Loucy (cell line): ENCODE measurements around the gene WWTR1.
A peak's percentile ranks its signal among the peaks of the same experiment; 100 is the strongest.

ENCODE experiments used
- H2AFZ ChIP-seq: fragments of 200-600 bp; sonication (generic); 2 replicates; pipeline ENCODE4 v1.6.0; 2016; ENCODE audit warnings: antibody characterized with exemption, mild to moderate bottlenecking, low read length, moderate library complexity
- H3F3A ChIP-seq: fragments of 200-600 bp; 2 replicates; pipeline ENCODE4 v1.6.0; 2016; ENCODE audit warnings: antibody characterized with exemption, low read depth, mild to moderate bottlenecking
- H3K27me3 ChIP-seq: fragments of 200-600 bp; sonication (generic); 2 replicates; pipeline ENCODE4 v1.6.1; 2014; ENCODE audit warnings: low read length, mild to moderate bottlenecking; ENCODE audit not compliant: insufficient read depth, poor library complexity, severe bottlenecking
- H3K36me3 ChIP-seq: fragments of 200-600 bp; sonication (generic); 2 replicates; pipeline ENCODE4 v1.6.1; 2016; ENCODE audit warnings: low read length; ENCODE audit not compliant: insufficient read depth
- H3K4me1 ChIP-seq: fragments of 200-600 bp; sonication (generic); 2 replicates; pipeline ENCODE4 v1.5.1; 2014; ENCODE audit warnings: low read length, mild to moderate bottlenecking; ENCODE audit not compliant: insufficient read depth, poor library complexity, severe bottlenecking
- H3K4me2 ChIP-seq: fragments of 200-600 bp; sonication (generic); 2 replicates; pipeline ENCODE4 v1.6.0; 2014; ENCODE audit warnings: antibody characterized with exemption, low read length, low read depth, mild to moderate bottlenecking; ENCODE audit not compliant: poor library complexity, severe bottlenecking
- H3K4me3 ChIP-seq: fragments of 200-600 bp; sonication (generic); 2 replicates; pipeline ENCODE4 v1.5.1; 2014; ENCODE audit warnings: low read length, mild to moderate bottlenecking, mixed read lengths; ENCODE audit not compliant: poor library complexity, severe bottlenecking
- H3K79me2 ChIP-seq: fragments of 200-600 bp; sonication (generic); 2 replicates; pipeline ENCODE4 v1.6.1; 2014; ENCODE audit warnings: low read length; ENCODE audit not compliant: insufficient read depth
- H3K9ac ChIP-seq: fragments of 200-600 bp; sonication (generic); 2 replicates; pipeline ENCODE4 v1.6.0; 2014; ENCODE audit warnings: mild to moderate bottlenecking, low read depth, low read length, moderate library complexity; ENCODE audit not compliant: poor library complexity, severe bottlenecking
- H3K9me2 ChIP-seq: fragments of 200-600 bp; sonication (generic); replicated peaks from 2 replicates; pipeline ENCODE4 v1.6.1; 2016; ENCODE audit warnings: low read depth, low read length, mixed read lengths
- H3K9me3 ChIP-seq: fragments of 200-600 bp; sonication (generic); 2 replicates; pipeline ENCODE4 v1.6.1; 2014; ENCODE audit warnings: mild to moderate bottlenecking, antibody characterized with exemption, low read length, low read depth; ENCODE audit not compliant: insufficient read depth
- H4K20me1 ChIP-seq: fragments of 200-600 bp; sonication (generic); 2 replicates; pipeline ENCODE4 v1.6.0; 2014; ENCODE audit warnings: antibody characterized with exemption, low read length, mild to moderate bottlenecking; ENCODE audit not compliant: insufficient read depth, poor library complexity, severe bottlenecking
- EZH2phosphoT487 ChIP-seq: fragments of 200-600 bp; IDR thresholded peaks from 2 replicates; pipeline ENCODE4 v1.6.1; 2018; ENCODE audit warnings: antibody characterized with exemption, mild to moderate bottlenecking, moderate library complexity, borderline replicate concordance
- TF ChIP-seq, protein P1 (sequence below): fragments of 200-600 bp; sonication (generic); conservative IDR thresholded peaks from 2 replicates; pipeline ENCODE4 v1.5.1; 2014; ENCODE audit warnings: mild to moderate bottlenecking, antibody characterized with exemption, low read length

The WWTR1 gene

GRCh38 chr3:149575213-149575960, 82.4 kb downstream of the WWTR1 start:
- H3K9me3 ChIP-seq = no peaks in the 10 kb centered on the region
- H3K4me2 ChIP-seq = no peak overlapping the region
- no peak overlapping the region for H2AFZ ChIP-seq
- H3K27me3 ChIP-seq = no peaks in the 10 kb centered on the region
- no peaks in the 10 kb centered on the region for H3K36me3 ChIP-seq
- no peaks in the 10 kb centered on the region for H4K20me1 ChIP-seq
- no peak overlapping the region for H3K4me3 ChIP-seq
- no peaks in the 10 kb centered on the region for H3K9me2 ChIP-seq
- H3F3A ChIP-seq = no peaks in the 10 kb centered on the region
- TF ChIP-seq, protein P1, sequence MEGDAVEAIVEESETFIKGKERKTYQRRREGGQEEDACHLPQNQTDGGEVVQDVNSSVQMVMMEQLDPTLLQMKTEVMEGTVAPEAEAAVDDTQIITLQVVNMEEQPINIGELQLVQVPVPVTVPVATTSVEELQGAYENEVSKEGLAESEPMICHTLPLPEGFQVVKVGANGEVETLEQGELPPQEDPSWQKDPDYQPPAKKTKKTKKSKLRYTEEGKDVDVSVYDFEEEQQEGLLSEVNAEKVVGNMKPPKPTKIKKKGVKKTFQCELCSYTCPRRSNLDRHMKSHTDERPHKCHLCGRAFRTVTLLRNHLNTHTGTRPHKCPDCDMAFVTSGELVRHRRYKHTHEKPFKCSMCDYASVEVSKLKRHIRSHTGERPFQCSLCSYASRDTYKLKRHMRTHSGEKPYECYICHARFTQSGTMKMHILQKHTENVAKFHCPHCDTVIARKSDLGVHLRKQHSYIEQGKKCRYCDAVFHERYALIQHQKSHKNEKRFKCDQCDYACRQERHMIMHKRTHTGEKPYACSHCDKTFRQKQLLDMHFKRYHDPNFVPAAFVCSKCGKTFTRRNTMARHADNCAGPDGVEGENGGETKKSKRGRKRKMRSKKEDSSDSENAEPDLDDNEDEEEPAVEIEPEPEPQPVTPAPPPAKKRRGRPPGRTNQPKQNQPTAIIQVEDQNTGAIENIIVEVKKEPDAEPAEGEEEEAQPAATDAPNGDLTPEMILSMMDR = no peak
- TF ChIP-seq EZH2phosphoT487 = no peak
- no peaks in the 10 kb centered on the region for H3K79me2 ChIP-seq
- H3K9ac ChIP-seq = no peak overlapping the region
- peaks cover 35% of the 10 kb centered on the region for H3K4me1 ChIP-seq

DNA sequence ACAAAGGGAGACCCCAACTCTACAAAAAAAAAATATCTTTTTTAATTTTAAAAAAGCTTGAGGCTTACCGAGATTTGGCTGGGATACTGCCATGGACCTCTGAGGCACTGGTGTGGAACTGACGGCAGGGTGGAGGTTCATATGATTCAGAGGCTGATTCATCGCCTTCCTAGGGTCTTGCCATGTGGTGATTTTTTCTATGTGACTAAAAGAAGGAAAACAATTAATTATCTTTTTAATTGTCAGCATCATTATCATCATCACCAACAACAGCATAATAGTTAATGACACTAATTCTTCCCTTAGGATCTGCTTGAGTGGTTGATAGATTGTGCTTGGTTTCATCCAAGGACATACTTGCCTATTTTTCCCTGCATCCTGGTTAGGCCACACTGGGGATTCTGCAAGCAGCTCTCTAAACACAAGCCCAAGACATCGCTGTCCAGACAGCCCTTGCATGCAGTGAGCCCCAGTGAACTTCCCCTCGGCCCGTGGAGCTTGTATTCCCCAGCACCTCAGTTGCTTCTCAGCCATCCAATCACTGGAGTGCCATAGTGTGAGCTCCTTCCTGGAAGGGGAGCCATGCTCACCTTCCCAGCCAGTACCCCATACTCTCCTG, 84.9 kb downstream of the WWTR1 start:
- no peak overlapping the region for H3K4me2 ChIP-seq
- no peaks in the 10 kb centered on the region for H3F3A ChIP-seq
- H3K4me3 ChIP-seq = no peak overlapping the region
- no peaks in the 10 kb centered on the region for H3K27me3 ChIP-seq
- no peak overlapping the region for H3K9ac ChIP-seq
- H3K9me3 ChIP-seq = no peaks in the 10 kb centered on the region
- no peaks in the 10 kb centered on the region for H4K20me1 ChIP-seq
- H3K4me1 ChIP-seq = peaks cover 14% of the 10 kb centered on the region
- H3K36me3 ChIP-seq = no peaks in the 10 kb centered on the region
- TF ChIP-seq EZH2phosphoT487 = no peak
- TF ChIP-seq, protein P1 = no peak
- H3K9me2 ChIP-seq = no peaks in the 10 kb centered on the region
- 0 out of 2 replicates have a peak overlapping the region, but pooled peaks have one; percentile 15 for H2AFZ ChIP-seq
- no peaks in the 10 kb centered on the region for H3K79me2 ChIP-seq

DNA sequence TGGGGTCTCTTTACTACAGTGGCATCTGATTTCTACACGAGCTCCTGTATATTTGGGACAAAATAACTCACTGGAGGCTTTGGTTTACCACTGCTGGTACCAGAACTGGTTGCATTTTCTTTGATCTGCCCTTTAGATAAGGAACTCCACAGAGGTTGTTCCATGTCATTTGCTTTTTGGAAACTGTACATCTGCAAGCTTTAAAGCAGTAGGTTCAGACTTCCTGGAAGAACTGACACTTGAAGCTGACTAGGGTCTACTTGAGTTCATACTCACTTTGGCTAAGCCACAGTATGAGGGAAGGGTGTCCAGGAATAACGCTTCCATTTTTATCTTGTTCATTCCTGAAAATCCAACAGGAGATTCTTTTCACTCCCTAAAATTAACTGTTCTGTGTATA, 86.4 kb downstream of the WWTR1 start:
- Histone ChIP-seq H3K9me2 (no peaks in the 10 kb centered on the region), H3K27me3 (no peaks in the 10 kb centered on the region), H3K4me3 (no peak overlapping the region), H3K36me3 (no peaks in the 10 kb centered on the region), H2AFZ (no peak overlapping the region), H4K20me1 (no peaks in the 10 kb centered on the region), H3K9ac (no peak overlapping the region), H3K4me1 (peaks cover 11% of the 10 kb centered on the region), H3K4me2 (no peak overlapping the region), H3K79me2 (no peaks in the 10 kb centered on the region), H3K9me3 (no peaks in the 10 kb centered on the region), H3F3A (no peaks in the 10 kb centered on the region)
- no peak for TF ChIP-seq EZH2phosphoT487
- TF ChIP-seq, protein P1 = no peak
